SK-N-SH (cell line): Measurements from ENCODE around the gene MAMDC4.

Experiments
- CTCF ChIP-seq: fragments of 200-600 bp; sonication (generic); IDR thresholded peaks from 2 replicates; pipeline ENCODE4 v1.6.1; 2017; ENCODE audit warnings: antibody characterized with exemption, mild to moderate bottlenecking, moderate library complexity
- ELF1 ChIP-seq: IDR thresholded peaks from 2 replicates; pipeline ENCODE4 v1.4.0; 2012
- EP300 ChIP-seq, 2 experiments: IDR thresholded peaks; 2 replicates each; pipeline versions ENCODE4 v1.4.0 to v1.6.1; 2012; ENCODE audit warnings: borderline replicate concordance in 1 of 2, low read depth in 1 of 2, low read length in 1 of 2
- MAX ChIP-seq: IDR thresholded peaks from 2 replicates; pipeline ENCODE4 v1.4.0; 2012; ENCODE audit warnings: low read depth
- NFIC ChIP-seq: IDR thresholded peaks from 2 replicates; pipeline ENCODE4 v1.4.0; 2012; ENCODE audit warnings: borderline replicate concordance
- POLR2AphosphoS5 ChIP-seq: IDR thresholded peaks from 2 replicates; pipeline ENCODE4 v1.6.1; 2012; ENCODE audit warnings: low read depth, low read length
- RAD21 ChIP-seq: IDR thresholded peaks from 2 replicates; pipeline ENCODE4 v1.6.1; 2012; ENCODE audit warnings: mild to moderate bottlenecking, low read length
- TAF1 ChIP-seq: IDR thresholded peaks from 2 replicates; pipeline ENCODE4 v1.6.1; 2012; ENCODE audit warnings: low read depth, mild to moderate bottlenecking, low read length, moderate library complexity, borderline replicate concordance
- ZBTB33 ChIP-seq: IDR thresholded peaks from 2 replicates; pipeline ENCODE4 v1.4.0; 2012; ENCODE audit warnings: low read depth, borderline replicate concordance

- TF ChIP-seq CTCF = no peak
- TF ChIP-seq ELF1 = no peak
- TF ChIP-seq NFIC = no peak
- no peak for TF ChIP-seq EP300 (IDR thresholded peaks at IDR 0.05; ENCODE audit: borderline replicate concordance in 1 of 2, low read depth in 1 of 2, low read length in 1 of 2)
- TF ChIP-seq ZBTB33 = no peak
- TF ChIP-seq MAX = no peak
- no peak for TF ChIP-seq RAD21
- TF ChIP-seq POLR2AphosphoS5 = no peak
- TF ChIP-seq TAF1 = no peak
Measured at GRCh38 chr9:136856079-136856476, 3.9 kb downstream of the MAMDC4 start.
